Fibroblast of mammary gland (primary cell): ENCODE measurements around the gene KASH5.

Source experiments
- DNase-seq: peaks from one replicate; pipeline ENCODE4 v3.0.0-alpha.2; 2010; ENCODE audit warnings: low read depth
- H3K4me3 ChIP-seq: 2 replicates; pipeline ENCODE4 v1.5.1; 2011; ENCODE audit warnings: low read depth, mild to moderate bottlenecking, low read length, moderate library complexity; ENCODE audit not compliant: control insufficient read depth
- TF ChIP-seq, protein P1 (sequence below): conservative IDR thresholded peaks from 2 replicates; pipeline ENCODE4 v1.5.1; 2011; ENCODE audit warnings: low read depth, low read length, inconsistent platforms; ENCODE audit not compliant: control insufficient read depth, insufficient read depth

Gene KASH5

DNA sequence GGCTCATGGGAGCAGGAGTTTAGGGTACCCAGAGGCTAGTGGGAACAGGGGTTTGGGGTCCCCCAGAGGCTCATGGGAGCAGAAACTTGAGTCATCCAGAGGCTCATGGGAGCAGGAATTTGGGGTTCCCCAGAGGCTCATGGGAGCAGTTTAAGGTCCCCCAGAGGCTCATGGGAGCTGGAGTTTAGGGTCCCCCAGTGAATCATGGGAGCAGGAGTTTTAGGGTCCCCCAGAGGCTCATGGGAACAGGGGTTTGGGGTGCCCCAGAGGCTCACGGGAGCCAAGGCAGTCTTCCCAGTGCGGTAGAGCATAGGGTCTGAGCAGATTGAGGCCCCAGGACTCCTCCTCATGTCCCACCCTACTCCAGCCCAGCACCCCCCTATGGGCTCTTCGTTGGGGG, 77.3 kb downstream of the KASH5 start:
- no peak for DNase-seq
- no peak overlapping the region for H3K4me3 ChIP-seq
- TF ChIP-seq, protein P1, sequence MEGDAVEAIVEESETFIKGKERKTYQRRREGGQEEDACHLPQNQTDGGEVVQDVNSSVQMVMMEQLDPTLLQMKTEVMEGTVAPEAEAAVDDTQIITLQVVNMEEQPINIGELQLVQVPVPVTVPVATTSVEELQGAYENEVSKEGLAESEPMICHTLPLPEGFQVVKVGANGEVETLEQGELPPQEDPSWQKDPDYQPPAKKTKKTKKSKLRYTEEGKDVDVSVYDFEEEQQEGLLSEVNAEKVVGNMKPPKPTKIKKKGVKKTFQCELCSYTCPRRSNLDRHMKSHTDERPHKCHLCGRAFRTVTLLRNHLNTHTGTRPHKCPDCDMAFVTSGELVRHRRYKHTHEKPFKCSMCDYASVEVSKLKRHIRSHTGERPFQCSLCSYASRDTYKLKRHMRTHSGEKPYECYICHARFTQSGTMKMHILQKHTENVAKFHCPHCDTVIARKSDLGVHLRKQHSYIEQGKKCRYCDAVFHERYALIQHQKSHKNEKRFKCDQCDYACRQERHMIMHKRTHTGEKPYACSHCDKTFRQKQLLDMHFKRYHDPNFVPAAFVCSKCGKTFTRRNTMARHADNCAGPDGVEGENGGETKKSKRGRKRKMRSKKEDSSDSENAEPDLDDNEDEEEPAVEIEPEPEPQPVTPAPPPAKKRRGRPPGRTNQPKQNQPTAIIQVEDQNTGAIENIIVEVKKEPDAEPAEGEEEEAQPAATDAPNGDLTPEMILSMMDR = no peak
